ENCODE results near the gene PCNA.

DNA sequence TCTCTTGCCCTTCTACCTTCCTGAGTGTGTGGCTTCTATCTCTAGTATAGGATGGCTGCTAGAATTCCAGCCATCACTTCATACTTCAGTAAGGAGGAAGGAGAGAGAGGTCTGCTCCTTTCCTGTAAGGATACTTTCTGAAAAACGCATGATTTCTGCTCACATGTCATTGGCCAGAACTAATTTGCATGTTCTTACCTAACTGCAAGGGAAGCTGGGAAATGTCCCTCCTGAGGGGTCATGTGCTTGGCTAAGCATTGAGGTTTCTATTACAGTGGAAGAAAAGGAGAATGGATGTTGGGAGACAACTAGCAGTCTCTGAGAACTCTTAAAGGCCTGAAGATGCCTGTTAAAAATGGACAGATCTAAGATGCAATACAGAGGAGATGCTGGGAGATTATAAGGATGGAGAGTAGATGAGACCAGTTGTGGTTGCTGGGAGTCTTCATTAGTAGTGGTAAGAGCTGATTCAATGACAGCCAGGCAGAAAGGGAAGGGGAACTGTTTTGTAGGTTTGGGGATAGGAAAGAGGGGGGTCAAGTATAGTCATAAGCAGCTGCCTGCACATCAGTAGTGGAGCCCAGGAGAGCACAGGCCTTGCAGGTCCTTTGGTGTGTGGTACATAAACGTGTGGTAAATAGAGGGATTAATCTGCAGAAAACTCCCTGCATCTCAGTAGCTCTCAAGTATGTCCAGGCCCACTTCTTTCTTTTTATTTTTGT, 27.3 kb upstream of the PCNA start:
- TF ChIP-seq, protein P1, sequence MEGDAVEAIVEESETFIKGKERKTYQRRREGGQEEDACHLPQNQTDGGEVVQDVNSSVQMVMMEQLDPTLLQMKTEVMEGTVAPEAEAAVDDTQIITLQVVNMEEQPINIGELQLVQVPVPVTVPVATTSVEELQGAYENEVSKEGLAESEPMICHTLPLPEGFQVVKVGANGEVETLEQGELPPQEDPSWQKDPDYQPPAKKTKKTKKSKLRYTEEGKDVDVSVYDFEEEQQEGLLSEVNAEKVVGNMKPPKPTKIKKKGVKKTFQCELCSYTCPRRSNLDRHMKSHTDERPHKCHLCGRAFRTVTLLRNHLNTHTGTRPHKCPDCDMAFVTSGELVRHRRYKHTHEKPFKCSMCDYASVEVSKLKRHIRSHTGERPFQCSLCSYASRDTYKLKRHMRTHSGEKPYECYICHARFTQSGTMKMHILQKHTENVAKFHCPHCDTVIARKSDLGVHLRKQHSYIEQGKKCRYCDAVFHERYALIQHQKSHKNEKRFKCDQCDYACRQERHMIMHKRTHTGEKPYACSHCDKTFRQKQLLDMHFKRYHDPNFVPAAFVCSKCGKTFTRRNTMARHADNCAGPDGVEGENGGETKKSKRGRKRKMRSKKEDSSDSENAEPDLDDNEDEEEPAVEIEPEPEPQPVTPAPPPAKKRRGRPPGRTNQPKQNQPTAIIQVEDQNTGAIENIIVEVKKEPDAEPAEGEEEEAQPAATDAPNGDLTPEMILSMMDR (IDR thresholded peaks at IDR 0.05), result no peak
- TF ChIP-seq SIN3A (IDR thresholded peaks at IDR 0.05; ENCODE audit: borderline replicate concordance, insufficient read depth, low read depth, low read length) (no peak), TCF7L2 (IDR thresholded peaks at IDR 0.05; ENCODE audit: low read depth, low read length) (no peak), POLR2AphosphoS5 (IDR thresholded peaks at IDR 0.05; ENCODE audit: low read depth, low read length) (no peak)
- TF ChIP-seq, protein P2, sequence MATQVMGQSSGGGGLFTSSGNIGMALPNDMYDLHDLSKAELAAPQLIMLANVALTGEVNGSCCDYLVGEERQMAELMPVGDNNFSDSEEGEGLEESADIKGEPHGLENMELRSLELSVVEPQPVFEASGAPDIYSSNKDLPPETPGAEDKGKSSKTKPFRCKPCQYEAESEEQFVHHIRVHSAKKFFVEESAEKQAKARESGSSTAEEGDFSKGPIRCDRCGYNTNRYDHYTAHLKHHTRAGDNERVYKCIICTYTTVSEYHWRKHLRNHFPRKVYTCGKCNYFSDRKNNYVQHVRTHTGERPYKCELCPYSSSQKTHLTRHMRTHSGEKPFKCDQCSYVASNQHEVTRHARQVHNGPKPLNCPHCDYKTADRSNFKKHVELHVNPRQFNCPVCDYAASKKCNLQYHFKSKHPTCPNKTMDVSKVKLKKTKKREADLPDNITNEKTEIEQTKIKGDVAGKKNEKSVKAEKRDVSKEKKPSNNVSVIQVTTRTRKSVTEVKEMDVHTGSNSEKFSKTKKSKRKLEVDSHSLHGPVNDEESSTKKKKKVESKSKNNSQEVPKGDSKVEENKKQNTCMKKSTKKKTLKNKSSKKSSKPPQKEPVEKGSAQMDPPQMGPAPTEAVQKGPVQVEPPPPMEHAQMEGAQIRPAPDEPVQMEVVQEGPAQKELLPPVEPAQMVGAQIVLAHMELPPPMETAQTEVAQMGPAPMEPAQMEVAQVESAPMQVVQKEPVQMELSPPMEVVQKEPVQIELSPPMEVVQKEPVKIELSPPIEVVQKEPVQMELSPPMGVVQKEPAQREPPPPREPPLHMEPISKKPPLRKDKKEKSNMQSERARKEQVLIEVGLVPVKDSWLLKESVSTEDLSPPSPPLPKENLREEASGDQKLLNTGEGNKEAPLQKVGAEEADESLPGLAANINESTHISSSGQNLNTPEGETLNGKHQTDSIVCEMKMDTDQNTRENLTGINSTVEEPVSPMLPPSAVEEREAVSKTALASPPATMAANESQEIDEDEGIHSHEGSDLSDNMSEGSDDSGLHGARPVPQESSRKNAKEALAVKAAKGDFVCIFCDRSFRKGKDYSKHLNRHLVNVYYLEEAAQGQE (IDR thresholded peaks at IDR 0.05; ENCODE audit: insufficient read depth in 1 of 2, low read depth in 2 of 2, low read length in 1 of 2), result no peak

Data from Panc1 (cell line).